Measurements from ENCODE around the gene ETS1.

GRCh38 chr11:128505449-128506065 lies 81.8 kb downstream of the ETS1 start:
- TF ChIP-seq CTCF (IDR thresholded peaks at IDR 0.05; ENCODE audit: borderline replicate concordance, extremely low read depth, low read length, poor library complexity, severe bottlenecking) = no peak
- no peak for TF ChIP-seq EZH2 (IDR thresholded peaks at IDR 0.05; ENCODE audit: borderline replicate concordance, low read depth, low read length, severe bottlenecking)

Data from DND-41 (cell line).